ENCODE data around the gene PTK6. TPM values are rescaled to one million over a fixed set of nuclear protein-coding genes. Genes with fewer than 3 reads are reported as not detected.

The PTK6 gene
- total and polyA plus RNA-seq, 4 donors, result 0.10 to 4.6 (median 0.25) TPM

GRCh38 chr20:63529861-63530787, 7.1 kb downstream of the PTK6 start:
- Histone ChIP-seq H3K27ac (ENCODE audit: low read depth in 1 of 2, low read length in 2 of 2) (no peak overlapping the region), H3K4me3 (ENCODE audit: low read length in 2 of 2) (no peak overlapping the region), H3K9me3 (ENCODE audit: control insufficient read depth, low read length) (no peaks in the 10 kb centered on the region), H3K36me3 (ENCODE audit: control insufficient read depth in 1 of 2, insufficient read depth in 2 of 2, low read length in 1 of 2) (no peaks in the 10 kb centered on the region), H3K27me3 (ENCODE audit: control insufficient read depth in 1 of 2, insufficient read depth in 2 of 2, low read length in 1 of 2) (no peaks in the 10 kb centered on the region), H3K4me1 (ENCODE audit: control insufficient read depth in 1 of 2, insufficient read depth in 2 of 2, low read length in 2 of 2) (no peaks in the 10 kb centered on the region)
- peak in 1 of 2 donors; percentile 75 for DNase-seq
- 76 to 77% methylated on average over 37 to 39 of the region's 39 CpGs for WGBS, 2 donors
- intact Hi-C loops (cut with DNase I), result loop anchor here in 1 of 2 donors (10.0 kb wide), 2 partner anchors 125 to 245 kb away; partner anchors contain the start of genes RTEL1 and STMN3
- ATAC-seq (ENCODE audit: low FRiP score), result no peak

- Histone ChIP-seq H3K4me3 (ENCODE audit: low read length in 2 of 2) (no peak overlapping the region), H3K36me3 (ENCODE audit: control insufficient read depth in 1 of 2, insufficient read depth in 2 of 2, low read length in 1 of 2) (no peaks in the 10 kb centered on the region), H3K27ac (ENCODE audit: low read depth in 1 of 2, low read length in 2 of 2) (no peak overlapping the region), H3K4me1 (ENCODE audit: control insufficient read depth in 1 of 2, insufficient read depth in 2 of 2, low read length in 2 of 2) (no peaks in the 10 kb centered on the region), H3K9me3 (ENCODE audit: control insufficient read depth, low read length) (no peaks in the 10 kb centered on the region), H3K27me3 (ENCODE audit: control insufficient read depth in 1 of 2, insufficient read depth in 2 of 2, low read length in 1 of 2) (no peaks in the 10 kb centered on the region)
- intact Hi-C loops (cut with DNase I), result no loop called here
- WGBS, 2 donors, result 75% methylated on average over 27 of the region's 27 CpGs
- ATAC-seq (ENCODE audit: low FRiP score), result no peak
- DNase-seq, result peak in 1 of 2 donors; percentile 74
Observed at GRCh38 chr20:63529180-63529860, 7.9 kb downstream of the PTK6 start.

GRCh38 chr20:63527184-63527583, 10.0 kb downstream of the PTK6 start:
- ATAC-seq (ENCODE audit: low FRiP score), result no peak
- Histone ChIP-seq H3K36me3 (ENCODE audit: control insufficient read depth in 1 of 2, insufficient read depth in 2 of 2, low read length in 1 of 2) (no peaks in the 10 kb centered on the region), H3K27me3 (ENCODE audit: control insufficient read depth in 1 of 2, insufficient read depth in 2 of 2, low read length in 1 of 2) (no peaks in the 10 kb centered on the region), H3K27ac (ENCODE audit: low read depth in 1 of 2, low read length in 2 of 2) (no peak overlapping the region), H3K4me1 (ENCODE audit: control insufficient read depth in 1 of 2, insufficient read depth in 2 of 2, low read length in 2 of 2) (no peaks in the 10 kb centered on the region), H3K4me3 (ENCODE audit: low read length in 2 of 2) (no peak overlapping the region), H3K9me3 (ENCODE audit: control insufficient read depth, low read length) (no peaks in the 10 kb centered on the region)
- DNase-seq, result peak in 1 of 2 donors; percentile 38
- 81 to 85% methylated on average over 9 of the region's 9 CpGs for WGBS, 2 donors
- intact Hi-C loops (cut with DNase I), result no loop called here

GRCh38 chr20:63525971-63526370, 11.2 kb downstream of the PTK6 start:
- ATAC-seq (ENCODE audit: low FRiP score), result no peak
- no peak overlapping the region for H3K27ac ChIP-seq (ENCODE audit: low read depth in 1 of 2, low read length in 2 of 2)
- H3K4me1 ChIP-seq (ENCODE audit: control insufficient read depth in 1 of 2, insufficient read depth in 2 of 2, low read length in 2 of 2), result no peaks in the 10 kb centered on the region
- H3K9me3 ChIP-seq (ENCODE audit: control insufficient read depth, low read length), result no peaks in the 10 kb centered on the region
- DNase-seq, result peak in 1 of 2 donors; percentile 23
- WGBS, 2 donors, result 11 to 16% methylated on average over 2 of the region's 2 CpGs
- no peak overlapping the region for H3K4me3 ChIP-seq (ENCODE audit: low read length in 2 of 2)
- H3K27me3 ChIP-seq (ENCODE audit: control insufficient read depth in 1 of 2, insufficient read depth in 2 of 2, low read length in 1 of 2), result no peaks in the 10 kb centered on the region
- intact Hi-C loops (cut with DNase I), result no loop called here
- no peaks in the 10 kb centered on the region for H3K36me3 ChIP-seq (ENCODE audit: control insufficient read depth in 1 of 2, insufficient read depth in 2 of 2, low read length in 1 of 2)

- H3K36me3 ChIP-seq (ENCODE audit: control insufficient read depth in 1 of 2, insufficient read depth in 2 of 2, low read length in 1 of 2), result no peaks in the 10 kb centered on the region
- no peaks in the 10 kb centered on the region for H3K27me3 ChIP-seq (ENCODE audit: control insufficient read depth in 1 of 2, insufficient read depth in 2 of 2, low read length in 1 of 2)
- 52 to 53% methylated on average over 3 of the region's 3 CpGs for WGBS, 2 donors
- ATAC-seq (ENCODE audit: low FRiP score) (no peak), DNase-seq (no peak)
- H3K27ac ChIP-seq (ENCODE audit: low read depth in 1 of 2, low read length in 2 of 2), result no peak overlapping the region
- no peaks in the 10 kb centered on the region for H3K9me3 ChIP-seq (ENCODE audit: control insufficient read depth, low read length)
- no peaks in the 10 kb centered on the region for H3K4me1 ChIP-seq (ENCODE audit: control insufficient read depth in 1 of 2, insufficient read depth in 2 of 2, low read length in 2 of 2)
- no peak overlapping the region for H3K4me3 ChIP-seq (ENCODE audit: low read length in 2 of 2)
- intact Hi-C loops (cut with DNase I), result no loop called here
Observed at GRCh38 chr20:63525185-63525584, 12.0 kb downstream of the PTK6 start.

GRCh38 chr20:63522981-63523611, 14.1 kb downstream of the PTK6 start:
- intact Hi-C loops (cut with DNase I), result no loop called here
- 98 to 99% methylated on average over 10 to 11 of the region's 11 CpGs for WGBS, 2 donors
- no peaks in the 10 kb centered on the region for H3K27me3 ChIP-seq (ENCODE audit: control insufficient read depth in 1 of 2, insufficient read depth in 2 of 2, low read length in 1 of 2)
- H3K9me3 ChIP-seq (ENCODE audit: control insufficient read depth, low read length), result no peaks in the 10 kb centered on the region
- DNase-seq (peak in 1 of 2 donors; percentile 74), ATAC-seq (ENCODE audit: low FRiP score) (no peak)
- H3K27ac ChIP-seq (ENCODE audit: low read depth in 1 of 2, low read length in 2 of 2), result no peak overlapping the region
- H3K4me1 ChIP-seq (ENCODE audit: control insufficient read depth in 1 of 2, insufficient read depth in 2 of 2, low read length in 2 of 2), result no peaks in the 10 kb centered on the region
- no peaks in the 10 kb centered on the region for H3K36me3 ChIP-seq (ENCODE audit: control insufficient read depth in 1 of 2, insufficient read depth in 2 of 2, low read length in 1 of 2)
- no peak overlapping the region for H3K4me3 ChIP-seq (ENCODE audit: low read length in 2 of 2)

GRCh38 chr20:63522091-63522868, 14.9 kb downstream of the PTK6 start:
- no peaks in the 10 kb centered on the region for H3K9me3 ChIP-seq (ENCODE audit: control insufficient read depth, low read length)
- no peaks in the 10 kb centered on the region for H3K27me3 ChIP-seq (ENCODE audit: control insufficient read depth in 1 of 2, insufficient read depth in 2 of 2, low read length in 1 of 2)
- H3K36me3 ChIP-seq (ENCODE audit: control insufficient read depth in 1 of 2, insufficient read depth in 2 of 2, low read length in 1 of 2), result no peaks in the 10 kb centered on the region
- H3K4me1 ChIP-seq (ENCODE audit: control insufficient read depth in 1 of 2, insufficient read depth in 2 of 2, low read length in 2 of 2), result no peaks in the 10 kb centered on the region
- H3K4me3 ChIP-seq (ENCODE audit: low read length in 2 of 2), result no peak overlapping the region
- intact Hi-C loops (cut with DNase I), result no loop called here
- peak in 1 of 2 donors; percentile 57 for DNase-seq
- no peak for ATAC-seq (ENCODE audit: low FRiP score)
- H3K27ac ChIP-seq (ENCODE audit: low read depth in 1 of 2, low read length in 2 of 2), result no peak overlapping the region
- 61 to 67% methylated on average over 13 of the region's 13 CpGs for WGBS, 2 donors

- ATAC-seq (ENCODE audit: low FRiP score) (no peak), DNase-seq (peak in 1 of 2 donors; percentile 70)
- Histone ChIP-seq H3K36me3 (ENCODE audit: control insufficient read depth in 1 of 2, insufficient read depth in 2 of 2, low read length in 1 of 2) (no peaks in the 10 kb centered on the region), H3K9me3 (ENCODE audit: control insufficient read depth, low read length) (no peaks in the 10 kb centered on the region), H3K4me3 (ENCODE audit: low read length in 2 of 2) (peak overlapping the region; percentile 71 to 80), H3K27ac (ENCODE audit: low read depth in 1 of 2, low read length in 2 of 2) (no peak overlapping the region), H3K27me3 (ENCODE audit: control insufficient read depth in 1 of 2, insufficient read depth in 2 of 2, low read length in 1 of 2) (no peaks in the 10 kb centered on the region), H3K4me1 (ENCODE audit: control insufficient read depth in 1 of 2, insufficient read depth in 2 of 2, low read length in 2 of 2) (no peaks in the 10 kb centered on the region)
- WGBS, 2 donors, result 12 to 14% methylated on average over 18 to 23 of the region's 23 CpGs
- intact Hi-C loops (cut with DNase I), result no loop called here
Observed at GRCh38 chr20:63521602-63522001, 15.6 kb downstream of the PTK6 start.

All from aorta (tissue), 5 donors.